GM12878 (cell line): ENCODE results near the gene HSBP1L1. TPM values are rescaled to one million over a fixed set of nuclear protein-coding genes. Genes with fewer than 3 reads are reported as not detected.

ENCODE experiments used
- ATAC-seq: fragments of 200-7000 bp; cut with Tn5 transposase; 3 replicates; pipeline ENCODE4 v1.9.1; 2020; ENCODE audit warnings: mild to moderate bottlenecking, moderate library complexity
- BruUV-seq: library from RNA; stranded (reverse); fragments of 400-500 nt; replicated peaks from 2 replicates; lab custom pipeline; 2021; lab: Mats Ljungman, UMichigan
- CTCF ChIA-PET: fragments of 300-600 bp; sonication (Branson Sonifier 250); formaldehyde crosslinking; extraction: SDS; loops from one replicate; lab custom pipeline; 2021; ENCODE audit warnings: inconsistent platforms; lab: Yijun Ruan, JAX
- POLR2A ChIA-PET: fragments of 350-600 bp; formaldehyde crosslinking; extraction: SDS; loops from one replicate; lab custom pipeline; 2021; ENCODE audit warnings: inconsistent platforms; lab: Charles Lee
- RAD21 ChIA-PET: fragments of 300-600 bp; sonication (Branson Sonifier 250); formaldehyde crosslinking; loops from one replicate; lab custom pipeline; 2023; ENCODE audit warnings: antibody characterized with exemption; ENCODE audit not compliant: unreplicated experiment; lab: Charles Lee
- SMC1A ChIA-PET: fragments of 300-600 bp; sonication (Branson Sonifier 250); formaldehyde crosslinking; loops from one replicate; lab custom pipeline; 2023; ENCODE audit not compliant: unreplicated experiment, uncharacterized antibody; lab: Charles Lee
- DNase-seq: peaks from one replicate; pipeline ENCODE4 v3.0.0-alpha.2; 2011; ENCODE audit warnings: low read depth, low spot score
- FAIRE-seq: peaks from 3 replicates; lab custom pipeline; 2011; peaks lifted over from hg19 to GRCh38; lab: Jason Lieb, UNC
- H2AFZ ChIP-seq: 2 replicates; pipeline ENCODE4 v1.6.0; 2011; ENCODE audit warnings: low read depth, low read length, control low read depth; ENCODE audit not compliant: control insufficient read depth
- H3K27ac ChIP-seq: 2 replicates; pipeline ENCODE4 v1.5.1; 2011; ENCODE audit warnings: control low read depth; ENCODE audit not compliant: control insufficient read depth, insufficient read depth
- H3K27me3 ChIP-seq, 2 experiments: replicated peaks in 1 of 2; 2 replicates each; pipeline versions ENCODE4 v1.6.0 to v1.6.1; 2011; ENCODE audit warnings: low read length in 1 of 2; ENCODE audit not compliant: control insufficient read depth in 2 of 2, insufficient read depth in 2 of 2
- H3K36me3 ChIP-seq, 2 experiments: 2 replicates each; pipeline ENCODE4 v1.5.1; 2011; ENCODE audit warnings: low read length in 1 of 2; ENCODE audit not compliant: control insufficient read depth in 2 of 2, insufficient read depth in 2 of 2
- H3K4me1 ChIP-seq: 2 replicates; pipeline ENCODE4 v1.6.1; 2011; ENCODE audit warnings: mild to moderate bottlenecking, low read length, moderate library complexity, mixed read lengths; ENCODE audit not compliant: control insufficient read depth, insufficient read depth
- H3K4me2 ChIP-seq: 2 replicates; pipeline ENCODE4 v1.6.0; 2011; ENCODE audit warnings: control low read depth; ENCODE audit not compliant: control insufficient read depth, insufficient read depth
- H3K4me3 ChIP-seq: fragments of 200-600 bp; sonication (generic); 2 replicates; pipeline ENCODE4 v1.5.1; 2016
- H3K79me2 ChIP-seq: 2 replicates; pipeline ENCODE4 v1.6.0; 2011; ENCODE audit warnings: low read length; ENCODE audit not compliant: control insufficient read depth, insufficient read depth
- H3K9ac ChIP-seq: 2 replicates; pipeline ENCODE4 v1.8.0; 2011; ENCODE audit warnings: low read length, control low read depth, mixed read lengths; ENCODE audit not compliant: control insufficient read depth, insufficient read depth
- H3K9me3 ChIP-seq: replicated peaks from 3 replicates; pipeline ENCODE4 v1.5.1; 2011; ENCODE audit warnings: mild to moderate bottlenecking, low read length; ENCODE audit not compliant: control insufficient read depth, insufficient read depth
- H4K20me1 ChIP-seq: 2 replicates; pipeline ENCODE4 v1.6.0; 2011; ENCODE audit not compliant: control insufficient read depth, insufficient read depth
- ATF3 ChIP-seq: IDR thresholded peaks from 2 replicates; pipeline ENCODE4 v1.6.1; 2011; ENCODE audit warnings: low read depth, mild to moderate bottlenecking, low read length, moderate library complexity, borderline replicate concordance; ENCODE audit errors: extremely low read depth
- BCL11A ChIP-seq: IDR thresholded peaks from 2 replicates; pipeline ENCODE4 v1.6.1; 2011; ENCODE audit warnings: low read depth, low read length
- CHD2 ChIP-seq: IDR thresholded peaks from 2 replicates; pipeline ENCODE4 v1.6.1; 2011; ENCODE audit warnings: low read depth, low read length, improper control_type of control experiment, borderline replicate concordance
- CREB1 ChIP-seq: IDR thresholded peaks from 2 replicates; pipeline ENCODE4 v1.6.1; 2012; ENCODE audit warnings: low read depth, mild to moderate bottlenecking, inconsistent platforms
- FOXK2 ChIP-seq: fragments of 450-650 bp; IDR thresholded peaks from 2 replicates; pipeline ENCODE4 v1.6.1; 2017; ENCODE audit warnings: mild to moderate bottlenecking, moderate library complexity
- HCFC1 ChIP-seq: fragments of 150-350 bp; IDR thresholded peaks from 2 replicates; pipeline ENCODE4 v1.6.1; 2014; ENCODE audit warnings: low read length
- HDAC6 ChIP-seq: fragments of 200-600 bp; sonication (generic); IDR thresholded peaks from one replicate; pipeline ENCODE4 v1.8.0; 2017; ENCODE audit warnings: antibody characterized with exemption; ENCODE audit not compliant: unreplicated experiment
- REST ChIP-seq: IDR thresholded peaks from 2 replicates; pipeline ENCODE4 v1.6.1; 2012; ENCODE audit warnings: mild to moderate bottlenecking, low read depth, low read length
- SMAD1 ChIP-seq: fragments of 450-650 bp; IDR thresholded peaks from 2 replicates; pipeline ENCODE4 v1.6.1; 2018; ENCODE audit warnings: mild to moderate bottlenecking, low read depth; ENCODE audit not compliant: partially characterized antibody
- SP1 ChIP-seq: IDR thresholded peaks from one replicate; pipeline ENCODE4 v1.6.1; 2011; ENCODE audit warnings: low read depth, low read length
- TCF7 ChIP-seq: IDR thresholded peaks from 2 replicates; pipeline ENCODE4 v1.6.1; 2014; ENCODE audit warnings: antibody characterized with exemption, borderline replicate concordance
- WGBS: methylation state at CpG from one replicate; pipeline ENCODE4 v1.1.6; 2016; ENCODE audit warnings: low lambda C conversion rate; ENCODE audit not compliant: insufficient replicate concordance, insufficient coverage; ENCODE audit errors: missing lambda C conversion rate; 5-methylcytosine and 5-hydroxymethylcytosine counted together
- in situ Hi-C: fragments of 300-500 bp; cut with MboI; formaldehyde crosslinking; loops from 9 replicates; pipeline ENCODE4 v1.14.3; 2018; ENCODE audit warnings: mixed read lengths
- intact Hi-C: fragments of 100-400 bp; cut with micrococcal nuclease; formaldehyde crosslinking; loops from one replicate; pipeline ENCODE4 v1.14.2; 2022; ENCODE audit not compliant: unreplicated experiment
- polyA plus RNA-seq, 11 experiments: library from polyadenylated mRNA; depleted of rRNA in 4 of 11; unstranded in 6 of 11; stranded (reverse) in 5 of 11; fragments of >200 nt; fragmentation: Nextera tagmentation in 4 of 11; fragmentation: Illumina TruSeq in 1 of 11; extraction: Ambion mirVana in 4 of 11; extraction: Trizol in 1 of 11; gene quantifications; 1 replicate in 1 of 11; 2 replicates in 10 of 11; pipeline versions ENCODE4 v1.2.1 to v1.2.3, GENCODE V29; 2011 to 2016; ENCODE audit warnings: inconsistent platforms in 2 of 11, missing spikeins in 2 of 11, low read depth in 1 of 11
- total RNA-seq, 4 experiments: library from RNA; depleted of rRNA in 3 of 4; stranded (reverse); fragments of >200 nt in 3 of 4; fragmentation: Illumina TruSeq in 1 of 4; extraction: Trizol in 1 of 4; gene quantifications; 2 replicates each; pipeline versions ENCODE4 v1.2.1 to v1.2.3, GENCODE V29; 2013 to 2021
- TF ChIP-seq, protein P1 (sequence below): IDR thresholded peaks from 2 replicates; pipeline ENCODE4 v1.6.1; 2012; ENCODE audit warnings: low read depth, low read length, improper control_type of control experiment

Gene HSBP1L1
- total and polyA plus RNA-seq, 10 of the 15 experiments (the other 5 are each of a cell fraction or from before 2014, with no cell fraction given), result 0.97 to 14.0 (median 6.9) TPM; not detected in 1

DNA sequence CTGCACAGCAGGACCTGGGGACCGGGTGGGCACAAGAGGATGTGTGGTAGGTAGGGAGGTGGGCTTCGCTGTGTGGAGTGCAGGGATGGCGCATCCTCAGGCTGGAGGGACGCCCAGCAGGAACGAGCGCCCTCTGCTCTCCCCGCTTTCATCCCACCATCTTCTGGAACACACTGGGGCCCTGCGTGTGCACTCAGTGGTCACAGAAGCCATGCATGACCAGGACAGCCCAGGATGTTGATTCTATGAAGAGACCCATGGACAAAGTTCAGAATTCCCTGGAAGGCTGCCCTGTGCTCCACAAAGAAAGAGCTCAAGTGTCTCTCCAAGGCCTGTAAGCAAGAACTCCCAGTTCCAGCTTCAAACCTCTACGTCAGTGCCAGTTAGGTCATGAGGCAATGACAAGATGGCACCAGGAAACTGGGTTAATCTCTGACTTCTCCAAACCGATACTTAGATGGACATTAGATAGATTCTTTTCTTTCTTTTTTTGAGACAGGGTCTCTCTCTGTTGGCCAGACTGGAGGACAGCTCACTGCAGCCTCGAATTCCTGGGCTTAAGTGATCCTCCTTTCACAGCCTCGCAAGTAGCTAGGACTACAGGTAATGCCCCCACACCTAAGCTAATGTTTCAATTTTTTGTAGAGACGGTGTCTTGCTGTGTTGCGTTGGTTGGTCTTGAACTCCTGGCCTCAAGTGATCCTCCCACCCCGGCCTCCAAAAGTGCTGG, 16.4 kb upstream of the HSBP1L1 start:
- Histone ChIP-seq H3K27ac (no peak overlapping the region), H3K4me1 (peaks cover 40% of the 10 kb centered on the region), H3K4me3 (no peak overlapping the region), H3K27me3 (no peaks in the 10 kb centered on the region), H3K79me2 (peaks cover 41% of the 10 kb centered on the region), H4K20me1 (no peaks in the 10 kb centered on the region), H3K9me3 (no peaks in the 10 kb centered on the region), H3K4me2 (peak overlapping the region; percentile 13), H3K9ac (no peak overlapping the region), H2AFZ (no peak overlapping the region), H3K36me3 (peaks cover 0 to under 1% of the 10 kb centered on the region in 2 experiments; a peak in 3 of 4 replicates)
- DNase-seq (no peak), ATAC-seq (no peak), FAIRE-seq (no peak)
- in situ Hi-C loops, result no loop called here
- CTCF ChIA-PET, result no interaction called here
- intact Hi-C loops, result no loop called here
- TF ChIP-seq HCFC1, result no peak
- no peak for TF ChIP-seq TCF7
- POLR2A ChIA-PET, result no interaction called here
- RAD21 ChIA-PET, result no interaction called here
- WGBS, result 92% methylated on average over 14 of the region's 15 CpGs
- SMC1A ChIA-PET, result interaction anchor here (0.6 kb wide), 1 partner anchor 18 kb away, joined by 3 read pairs; no protein-coding TSS in a partner anchor
- BruUV-seq, result no TSS peak

- H3K4me2 ChIP-seq, result peak overlapping the region; percentile 71; the same call in 1 of the 2 replicates
- ATAC-seq (no peak), DNase-seq (no peak), FAIRE-seq (no peak)
- intact Hi-C loops, result no loop called here
- SMC1A ChIA-PET, result interaction anchor here (0.7 kb wide), 1 partner anchor 553 kb away, joined by 3 read pairs; no protein-coding TSS in a partner anchor
- CTCF ChIA-PET, result interaction anchor here (0.9 kb wide), 1 partner anchor 208 kb away, joined by 3 read pairs; no protein-coding TSS in a partner anchor
- H4K20me1 ChIP-seq, result no peaks in the 10 kb centered on the region
- H2AFZ ChIP-seq, result no peak overlapping the region
- H3K4me1 ChIP-seq, result peaks cover 38% of the 10 kb centered on the region
- peak overlapping the region; percentile 75; the same call in 1 of the 2 replicates for H3K27ac ChIP-seq
- no peak overlapping the region for H3K4me3 ChIP-seq
- POLR2A ChIA-PET, result no interaction called here
- 90% methylated on average over 23 of the region's 23 CpGs for WGBS
- H3K36me3 ChIP-seq, result no peaks in the 10 kb centered on the region; a peak in 1 of 4 replicates
- no peaks in the 10 kb centered on the region for H3K9me3 ChIP-seq
- RAD21 ChIA-PET, result interaction anchor here (1.2 kb wide), 1 partner anchor 36 kb away, joined by 3 read pairs; no protein-coding TSS in a partner anchor
- peaks cover 41% of the 10 kb centered on the region for H3K79me2 ChIP-seq
- in situ Hi-C loops, result no loop called here
- no peak overlapping the region for H3K9ac ChIP-seq
- H3K27me3 ChIP-seq, result no peaks in the 10 kb centered on the region
- no TSS peak for BruUV-seq
- no peak for TF ChIP-seq CHD2
- TF ChIP-seq HDAC6, result no peak
- TF ChIP-seq, protein P1, sequence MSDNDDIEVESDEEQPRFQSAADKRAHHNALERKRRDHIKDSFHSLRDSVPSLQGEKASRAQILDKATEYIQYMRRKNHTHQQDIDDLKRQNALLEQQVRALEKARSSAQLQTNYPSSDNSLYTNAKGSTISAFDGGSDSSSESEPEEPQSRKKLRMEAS, result no peak
- no peak for TF ChIP-seq SP1
- no peak for TF ChIP-seq REST
- no peak for TF ChIP-seq ATF3
- no peak for TF ChIP-seq BCL11A
- TF ChIP-seq SMAD1, result no peak
- no peak for TF ChIP-seq CREB1
- TF ChIP-seq FOXK2, result no peak
Observed at GRCh38 chr18:79948719-79949411, 15.6 kb upstream of the HSBP1L1 start.
